GM12878 (cell line): ENCODE data around the gene FLT4. TPM values are rescaled to one million over a fixed set of nuclear protein-coding genes. Genes with fewer than 3 reads are reported as not detected.
A peak's percentile ranks its signal among the peaks of the same experiment; 100 is the strongest.

Experiments used
- ATAC-seq: fragments of 200-7000 bp; cut with Tn5 transposase; 3 replicates; pipeline ENCODE4 v1.9.1; 2020; ENCODE audit warnings: mild to moderate bottlenecking, moderate library complexity
- BruUV-seq: library from RNA; stranded (reverse); fragments of 400-500 nt; replicated peaks from 2 replicates; lab custom pipeline; 2021; lab: Mats Ljungman, UMichigan
- CTCF ChIA-PET: fragments of 300-600 bp; sonication (Branson Sonifier 250); formaldehyde crosslinking; extraction: SDS; loops from one replicate; lab custom pipeline; 2021; ENCODE audit warnings: inconsistent platforms; lab: Yijun Ruan, JAX
- POLR2A ChIA-PET: fragments of 350-600 bp; formaldehyde crosslinking; extraction: SDS; loops from one replicate; lab custom pipeline; 2021; ENCODE audit warnings: inconsistent platforms; lab: Charles Lee
- RAD21 ChIA-PET: fragments of 300-600 bp; sonication (Branson Sonifier 250); formaldehyde crosslinking; loops from one replicate; lab custom pipeline; 2023; ENCODE audit warnings: antibody characterized with exemption; ENCODE audit not compliant: unreplicated experiment; lab: Charles Lee
- SMC1A ChIA-PET: fragments of 300-600 bp; sonication (Branson Sonifier 250); formaldehyde crosslinking; loops from one replicate; lab custom pipeline; 2023; ENCODE audit not compliant: unreplicated experiment, uncharacterized antibody; lab: Charles Lee
- DNase-seq: peaks from one replicate; pipeline ENCODE4 v3.0.0-alpha.2; 2011; ENCODE audit warnings: low read depth, low spot score
- FAIRE-seq: peaks from 3 replicates; lab custom pipeline; 2011; peaks lifted over from hg19 to GRCh38; lab: Jason Lieb, UNC
- H2AFZ ChIP-seq: 2 replicates; pipeline ENCODE4 v1.6.0; 2011; ENCODE audit warnings: low read depth, low read length, control low read depth; ENCODE audit not compliant: control insufficient read depth
- H3K27ac ChIP-seq: 2 replicates; pipeline ENCODE4 v1.5.1; 2011; ENCODE audit warnings: control low read depth; ENCODE audit not compliant: control insufficient read depth, insufficient read depth
- H3K27me3 ChIP-seq, 2 experiments: replicated peaks in 1 of 2; 2 replicates each; pipeline versions ENCODE4 v1.6.0 to v1.6.1; 2011; ENCODE audit warnings: low read length in 1 of 2; ENCODE audit not compliant: control insufficient read depth in 2 of 2, insufficient read depth in 2 of 2
- H3K36me3 ChIP-seq, 2 experiments: 2 replicates each; pipeline ENCODE4 v1.5.1; 2011; ENCODE audit warnings: low read length in 1 of 2; ENCODE audit not compliant: control insufficient read depth in 2 of 2, insufficient read depth in 2 of 2
- H3K4me1 ChIP-seq: 2 replicates; pipeline ENCODE4 v1.6.1; 2011; ENCODE audit warnings: mild to moderate bottlenecking, low read length, moderate library complexity, mixed read lengths; ENCODE audit not compliant: control insufficient read depth, insufficient read depth
- H3K4me2 ChIP-seq: 2 replicates; pipeline ENCODE4 v1.6.0; 2011; ENCODE audit warnings: control low read depth; ENCODE audit not compliant: control insufficient read depth, insufficient read depth
- H3K4me3 ChIP-seq: fragments of 200-600 bp; sonication (generic); 2 replicates; pipeline ENCODE4 v1.5.1; 2016
- H3K79me2 ChIP-seq: 2 replicates; pipeline ENCODE4 v1.6.0; 2011; ENCODE audit warnings: low read length; ENCODE audit not compliant: control insufficient read depth, insufficient read depth
- H3K9ac ChIP-seq: 2 replicates; pipeline ENCODE4 v1.8.0; 2011; ENCODE audit warnings: low read length, control low read depth, mixed read lengths; ENCODE audit not compliant: control insufficient read depth, insufficient read depth
- H3K9me3 ChIP-seq: replicated peaks from 3 replicates; pipeline ENCODE4 v1.5.1; 2011; ENCODE audit warnings: mild to moderate bottlenecking, low read length; ENCODE audit not compliant: control insufficient read depth, insufficient read depth
- H4K20me1 ChIP-seq: 2 replicates; pipeline ENCODE4 v1.6.0; 2011; ENCODE audit not compliant: control insufficient read depth, insufficient read depth
- ASH2L ChIP-seq: fragments of 300-600, 200-600 bp; sonication (generic); IDR thresholded peaks from 2 replicates; pipeline ENCODE4 v1.6.1; 2017; ENCODE audit warnings: low read depth, mild to moderate bottlenecking, borderline replicate concordance
- HDAC6 ChIP-seq: fragments of 200-600 bp; sonication (generic); IDR thresholded peaks from one replicate; pipeline ENCODE4 v1.8.0; 2017; ENCODE audit warnings: antibody characterized with exemption; ENCODE audit not compliant: unreplicated experiment
- HDGF ChIP-seq: fragments of 450-650 bp; IDR thresholded peaks from 2 replicates; pipeline ENCODE4 v1.6.1; 2016; ENCODE audit warnings: antibody characterized with exemption
- IRF4 ChIP-seq: IDR thresholded peaks from 2 replicates; pipeline ENCODE4 v1.6.1; 2011; ENCODE audit warnings: low read depth, low read length
- KLF5 ChIP-seq: fragments of 450-650 bp; IDR thresholded peaks from 2 replicates; pipeline ENCODE4 v1.6.1; 2014; ENCODE audit warnings: mild to moderate bottlenecking; ENCODE audit not compliant: partially characterized antibody
- PML ChIP-seq: IDR thresholded peaks from 2 replicates; pipeline ENCODE4 v1.6.1; 2012; ENCODE audit warnings: low read length, inconsistent platforms
- SMAD1 ChIP-seq: fragments of 450-650 bp; IDR thresholded peaks from 2 replicates; pipeline ENCODE4 v1.6.1; 2018; ENCODE audit warnings: mild to moderate bottlenecking, low read depth; ENCODE audit not compliant: partially characterized antibody
- SREBF1 ChIP-seq: IDR thresholded peaks from 2 replicates; pipeline ENCODE4 v1.6.1; 2012; ENCODE audit warnings: mild to moderate bottlenecking, low read length
- STAT1 ChIP-seq: fragments of 450-650 bp; conservative IDR thresholded peaks from 2 replicates; pipeline ENCODE4 v1.6.1; 2014; ENCODE audit warnings: antibody characterized with exemption, mild to moderate bottlenecking
- WGBS: methylation state at CpG from one replicate; pipeline ENCODE4 v1.1.6; 2016; ENCODE audit warnings: low lambda C conversion rate; ENCODE audit not compliant: insufficient replicate concordance, insufficient coverage; ENCODE audit errors: missing lambda C conversion rate; 5-methylcytosine and 5-hydroxymethylcytosine counted together
- in situ Hi-C: fragments of 300-500 bp; cut with MboI; formaldehyde crosslinking; loops from 9 replicates; pipeline ENCODE4 v1.14.3; 2018; ENCODE audit warnings: mixed read lengths
- intact Hi-C: fragments of 100-400 bp; cut with micrococcal nuclease; formaldehyde crosslinking; loops from one replicate; pipeline ENCODE4 v1.14.2; 2022; ENCODE audit not compliant: unreplicated experiment
- polyA plus RNA-seq, 11 experiments: library from polyadenylated mRNA; depleted of rRNA in 4 of 11; unstranded in 6 of 11; stranded (reverse) in 5 of 11; fragments of >200 nt; fragmentation: Nextera tagmentation in 4 of 11; fragmentation: Illumina TruSeq in 1 of 11; extraction: Ambion mirVana in 4 of 11; extraction: Trizol in 1 of 11; gene quantifications; 1 replicate in 1 of 11; 2 replicates in 10 of 11; pipeline versions ENCODE4 v1.2.1 to v1.2.3, GENCODE V29; 2011 to 2016; ENCODE audit warnings: inconsistent platforms in 2 of 11, missing spikeins in 2 of 11, low read depth in 1 of 11
- total RNA-seq, 4 experiments: library from RNA; depleted of rRNA in 3 of 4; stranded (reverse); fragments of >200 nt in 3 of 4; fragmentation: Illumina TruSeq in 1 of 4; extraction: Trizol in 1 of 4; gene quantifications; 2 replicates each; pipeline versions ENCODE4 v1.2.1 to v1.2.3, GENCODE V29; 2013 to 2021
- TF ChIP-seq, protein P1 (sequence below): fragments of 450-650 bp; IDR thresholded peaks from 2 replicates; pipeline ENCODE4 v1.6.1; 2017; ENCODE audit warnings: mild to moderate bottlenecking, low read depth, inconsistent platforms; ENCODE audit not compliant: poor library complexity, severe bottlenecking
- TF ChIP-seq, protein P2 (sequence below): IDR thresholded peaks from 2 replicates; pipeline ENCODE4 v1.6.1; 2011; ENCODE audit warnings: low read depth, low read length, improper control_type of control experiment, borderline replicate concordance
- TF ChIP-seq, protein P3 (sequence below): IDR thresholded peaks from 2 replicates; pipeline ENCODE4 v1.6.1; 2011; ENCODE audit warnings: borderline replicate concordance, low read depth, mild to moderate bottlenecking, moderate library complexity, mixed read lengths, low read length; ENCODE audit not compliant: insufficient read depth; ENCODE audit errors: extremely low read length
- TF ChIP-seq, protein P4 (sequence below): IDR thresholded peaks from 2 replicates; pipeline ENCODE4 v1.6.1; 2011; ENCODE audit warnings: low read depth, mild to moderate bottlenecking, low read length, moderate library complexity, borderline replicate concordance; ENCODE audit errors: extremely low read depth

Gene FLT4
- total and polyA plus RNA-seq, 10 of the 15 experiments (the other 5 are each of a cell fraction or from before 2014, with no cell fraction given): 0.18 TPM; not detected in 9

DNA sequence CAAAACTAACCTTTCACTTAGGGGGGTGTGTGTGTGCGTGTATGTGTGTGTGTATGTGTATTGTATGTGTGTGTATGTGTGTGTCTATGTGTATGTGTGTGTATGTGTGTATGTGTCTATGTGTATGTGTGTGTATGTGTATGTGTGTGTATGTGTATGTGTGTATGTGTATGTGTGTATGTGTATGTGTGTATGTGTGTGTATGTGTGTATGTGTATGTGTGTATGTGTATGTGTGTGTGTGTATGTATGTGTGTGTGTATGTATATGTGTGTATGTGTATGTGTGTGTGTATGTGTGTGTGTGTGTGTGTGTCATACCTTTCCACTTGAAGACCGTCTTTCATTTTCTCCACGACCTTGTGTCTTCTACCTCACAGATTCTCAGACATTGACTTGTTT lies 20.8 kb upstream of the FLT4 start:
- DNase-seq (no peak), ATAC-seq (no peak), FAIRE-seq (peak; percentile 35)
- intact Hi-C loops (loop anchor here (5.0 kb wide), 1 partner anchor 543 kb away; no protein-coding TSS in a partner anchor), in situ Hi-C loops (loop anchor here (5.0 kb wide), 1 partner anchor 1833 kb away; no protein-coding TSS in a partner anchor)
- no peak for TF ChIP-seq HDAC6
- no peak overlapping the region for H3K4me2 ChIP-seq
- no peaks in the 10 kb centered on the region for H3K36me3 ChIP-seq
- H3K4me1 ChIP-seq: no peaks in the 10 kb centered on the region
- H3K27me3 ChIP-seq: peaks cover 0 to 2% of the 10 kb centered on the region in 2 experiments; a peak in 2 of 4 replicates
- H3K9me3 ChIP-seq: no peaks in the 10 kb centered on the region
- H3K4me3 ChIP-seq: no peak overlapping the region
- H3K9ac ChIP-seq: no peak overlapping the region
- H3K79me2 ChIP-seq: no peaks in the 10 kb centered on the region
- no peak overlapping the region for H2AFZ ChIP-seq
- POLR2A ChIA-PET: no interaction called here
- RAD21 ChIA-PET: no interaction called here
- WGBS: 91% methylated on average over 1 of the region's 3 CpGs
- no peaks in the 10 kb centered on the region for H4K20me1 ChIP-seq
- SMC1A ChIA-PET: no interaction called here
- no peak overlapping the region for H3K27ac ChIP-seq
- no TSS peak for BruUV-seq
- CTCF ChIA-PET: interaction anchor here (0.5 kb wide), 1 partner anchor 112 kb away, joined by 3 read pairs; no protein-coding TSS in a partner anchor

DNA sequence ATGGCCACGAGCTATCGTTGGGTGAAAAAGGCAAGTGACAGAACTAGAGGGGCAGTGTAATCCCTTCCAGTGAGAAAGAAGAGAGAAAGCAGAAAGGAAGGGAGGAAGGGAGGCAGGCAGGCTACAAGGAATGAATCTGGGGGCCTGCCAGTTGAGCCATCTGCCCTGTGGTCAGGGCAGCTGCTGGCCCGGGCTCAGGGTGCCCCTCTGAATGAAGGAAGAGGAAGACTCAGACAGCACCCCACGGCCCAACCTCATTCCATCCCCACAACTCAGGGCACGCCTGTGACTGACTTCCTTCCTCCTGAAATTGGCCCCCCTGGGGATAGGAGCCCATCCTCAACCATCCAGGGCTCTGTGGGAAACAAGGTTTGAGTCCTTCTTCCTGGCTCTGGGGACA lies 20.3 kb upstream of the FLT4 start:
- Histone ChIP-seq H3K4me3 (no peak overlapping the region), H2AFZ (no peak overlapping the region), H3K27ac (no peak overlapping the region), H3K36me3 (no peaks in the 10 kb centered on the region), H4K20me1 (no peaks in the 10 kb centered on the region), H3K9ac (no peak overlapping the region), H3K4me1 (no peaks in the 10 kb centered on the region), H3K9me3 (no peaks in the 10 kb centered on the region), H3K27me3 (peaks cover 0 to 2% of the 10 kb centered on the region in 2 experiments; a peak in 2 of 4 replicates), H3K4me2 (no peak overlapping the region), H3K79me2 (no peaks in the 10 kb centered on the region)
- ChIA-PET SMC1A (no interaction called here), CTCF (no interaction called here), RAD21 (no interaction called here), POLR2A (no interaction called here)
- in situ Hi-C loops (loop anchor here (5.0 kb wide), 1 partner anchor 1832 kb away; no protein-coding TSS in a partner anchor), intact Hi-C loops (loop anchor here (5.0 kb wide), 1 partner anchor 542 kb away; no protein-coding TSS in a partner anchor)
- no TSS peak for BruUV-seq
- FAIRE-seq (no peak), ATAC-seq (no peak), DNase-seq (no peak)
- WGBS: 16% methylated on average over 5 of the region's 5 CpGs
- TF ChIP-seq, protein P1, sequence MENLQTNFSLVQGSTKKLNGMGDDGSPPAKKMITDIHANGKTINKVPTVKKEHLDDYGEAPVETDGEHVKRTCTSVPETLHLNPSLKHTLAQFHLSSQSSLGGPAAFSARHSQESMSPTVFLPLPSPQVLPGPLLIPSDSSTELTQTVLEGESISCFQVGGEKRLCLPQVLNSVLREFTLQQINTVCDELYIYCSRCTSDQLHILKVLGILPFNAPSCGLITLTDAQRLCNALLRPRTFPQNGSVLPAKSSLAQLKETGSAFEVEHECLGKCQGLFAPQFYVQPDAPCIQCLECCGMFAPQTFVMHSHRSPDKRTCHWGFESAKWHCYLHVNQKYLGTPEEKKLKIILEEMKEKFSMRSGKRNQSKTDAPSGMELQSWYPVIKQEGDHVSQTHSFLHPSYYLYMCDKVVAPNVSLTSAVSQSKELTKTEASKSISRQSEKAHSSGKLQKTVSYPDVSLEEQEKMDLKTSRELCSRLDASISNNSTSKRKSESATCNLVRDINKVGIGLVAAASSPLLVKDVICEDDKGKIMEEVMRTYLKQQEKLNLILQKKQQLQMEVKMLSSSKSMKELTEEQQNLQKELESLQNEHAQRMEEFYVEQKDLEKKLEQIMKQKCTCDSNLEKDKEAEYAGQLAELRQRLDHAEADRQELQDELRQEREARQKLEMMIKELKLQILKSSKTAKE: no peak
- TF ChIP-seq IRF4: no peak
- TF ChIP-seq KLF5: no peak
- TF ChIP-seq, protein P2, sequence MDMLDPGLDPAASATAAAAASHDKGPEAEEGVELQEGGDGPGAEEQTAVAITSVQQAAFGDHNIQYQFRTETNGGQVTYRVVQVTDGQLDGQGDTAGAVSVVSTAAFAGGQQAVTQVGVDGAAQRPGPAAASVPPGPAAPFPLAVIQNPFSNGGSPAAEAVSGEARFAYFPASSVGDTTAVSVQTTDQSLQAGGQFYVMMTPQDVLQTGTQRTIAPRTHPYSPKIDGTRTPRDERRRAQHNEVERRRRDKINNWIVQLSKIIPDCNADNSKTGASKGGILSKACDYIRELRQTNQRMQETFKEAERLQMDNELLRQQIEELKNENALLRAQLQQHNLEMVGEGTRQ: no peak
- TF ChIP-seq, protein P3, sequence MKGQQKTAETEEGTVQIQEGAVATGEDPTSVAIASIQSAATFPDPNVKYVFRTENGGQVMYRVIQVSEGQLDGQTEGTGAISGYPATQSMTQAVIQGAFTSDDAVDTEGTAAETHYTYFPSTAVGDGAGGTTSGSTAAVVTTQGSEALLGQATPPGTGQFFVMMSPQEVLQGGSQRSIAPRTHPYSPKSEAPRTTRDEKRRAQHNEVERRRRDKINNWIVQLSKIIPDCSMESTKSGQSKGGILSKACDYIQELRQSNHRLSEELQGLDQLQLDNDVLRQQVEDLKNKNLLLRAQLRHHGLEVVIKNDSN: no peak
- no peak for TF ChIP-seq STAT1
- TF ChIP-seq HDGF: no peak
- no peak for TF ChIP-seq SREBF1
- no peak for TF ChIP-seq ASH2L
- no peak for TF ChIP-seq SMAD1
- TF ChIP-seq, protein P4, sequence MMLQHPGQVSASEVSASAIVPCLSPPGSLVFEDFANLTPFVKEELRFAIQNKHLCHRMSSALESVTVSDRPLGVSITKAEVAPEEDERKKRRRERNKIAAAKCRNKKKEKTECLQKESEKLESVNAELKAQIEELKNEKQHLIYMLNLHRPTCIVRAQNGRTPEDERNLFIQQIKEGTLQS: no peak
- no peak for TF ChIP-seq PML
